ENCODE data around the gene STX10. TPM values are rescaled to one million over a fixed set of nuclear protein-coding genes. Genes with fewer than 3 reads are reported as not detected.
A peak's percentile ranks its signal among the peaks of the same experiment; 100 is the strongest.

Gene STX10
- total RNA-seq (2021) (86.2 and 89.6 TPM in 2 replicates), Bru-seq, nascent RNA (percentile 64 among the genes with signal in this experiment), BruChase-seq, experiment 1, labeled RNA remaining after a 2-hour chase (percentile 72 among the genes with signal in this experiment), BruChase-seq, experiment 2, labeled RNA remaining after a 6-hour chase (percentile 79 among the genes with signal in this experiment)
- long read RNA-seq, transcript STX10-207 (7 exons, 1,241 nt), result minor isoform, 7 of 166 reads
- long read RNA-seq, transcript STX10-204 (8 exons, 1,136 nt), result major isoform, 106 of 166 reads
- long read RNA-seq, partial matches to known transcripts, result 33 of 166 reads
- long read RNA-seq, other reads (novel, unspliced or antisense), result 16 of 166 reads

GRCh38 chr19:13150187-13150930 lies at the start of gene STX10, which contains the start of gene IER2:
Gene STX10, minus strand, starts transcription at chr19:13150375. Its CDS starts 202 bp downstream, at chr19:13150173.
Gene IER2, plus strand, starts transcription at chr19:13150411. Its CDS starts 2,776 bp downstream, at chr19:13153187.
- H3K27me3 ChIP-seq (ENCODE audit: insufficient read depth, low read depth), result no peaks in the 10 kb centered on the region
- H3K4me2 ChIP-seq, result peak within 1 kb of the TSS; percentile 99
- no TSS peak for BruUV-seq (replicated peaks)
- peak; percentile 87 to 91 for DNase-seq
- peak within 1 kb of the TSS; percentile 79 for H2AFZ ChIP-seq
- H3K9me3 ChIP-seq (ENCODE audit: insufficient read depth, low read depth), result no peaks in the 10 kb centered on the region
- POLR2A ChIA-PET (ENCODE audit: unreplicated experiment), result interaction anchor here (0.6 to 0.7 kb wide), 3 partner anchors 20 to 165 kb away, joined by 4 to 14 read pairs (median 7); no protein-coding TSS in a partner anchor
- peaks cover 15% of the 10 kb centered on the region for H3K36me3 ChIP-seq (ENCODE audit: low read depth)
- H3K27ac ChIP-seq, result peak within 1 kb of the TSS; percentile 96
- H3K79me2 ChIP-seq (ENCODE audit: low read depth), result peaks cover 71% of the 10 kb centered on the region
- H3K9me2 ChIP-seq (ENCODE audit: insufficient read depth), result no peaks in the 10 kb centered on the region
- intact Hi-C loops (cut with micrococcal nuclease; ENCODE audit: unreplicated experiment), result loop anchor here (1.0 to 5.0 kb wide), 3 partner anchors 112 to 702 kb away; partner anchors contain the start of gene HOOK2
- H4K20me1 ChIP-seq (ENCODE audit: insufficient read depth), result peaks cover 18% of the 10 kb centered on the region
- CTCF ChIA-PET, result interaction anchor here (0.7 kb wide), 1 partner anchor 15 kb away, joined by 10 read pairs; no protein-coding TSS in a partner anchor
- H3K4me3 ChIP-seq, result peak within 1 kb of the TSS; percentile 83
- peaks cover 28% of the 10 kb centered on the region for H3K4me1 ChIP-seq (replicated peaks; ENCODE audit: insufficient read depth)
- H3F3A ChIP-seq (ENCODE audit: insufficient read depth, low read depth), result peaks cover 40% of the 10 kb centered on the region
- TF ChIP-seq CTCF (conservative IDR thresholded peaks at IDR 0.05) (peak; percentile 66), EZH2 (IDR thresholded peaks at IDR 0.05; ENCODE audit: low read depth) (no peak)

- H3K4me1 ChIP-seq (replicated peaks; ENCODE audit: insufficient read depth), result peaks cover 8% of the 10 kb centered on the region
- CTCF ChIA-PET, result interaction anchor here (0.5 kb wide), 1 partner anchor 22 kb away, joined by 7 read pairs; no protein-coding TSS in a partner anchor
- H3K4me3 ChIP-seq, result no peak overlapping the region
- no peak for DNase-seq
- no peaks in the 10 kb centered on the region for H3K9me3 ChIP-seq (ENCODE audit: insufficient read depth, low read depth)
- no peak overlapping the region for H3K27ac ChIP-seq
- intact Hi-C loops (cut with micrococcal nuclease; ENCODE audit: unreplicated experiment), result loop anchor here (5.0 kb wide), 1 partner anchor 64 kb away; no protein-coding TSS in a partner anchor
- H2AFZ ChIP-seq, result no peak overlapping the region
- H3F3A ChIP-seq (ENCODE audit: insufficient read depth, low read depth), result peaks cover 5% of the 10 kb centered on the region; the same call in 1 of the 2 replicates
- BruUV-seq (replicated peaks), result no TSS peak
- POLR2A ChIA-PET (ENCODE audit: unreplicated experiment), result no interaction called here
- H3K27me3 ChIP-seq (ENCODE audit: insufficient read depth, low read depth), result no peaks in the 10 kb centered on the region
- H3K36me3 ChIP-seq (ENCODE audit: low read depth), result no peaks in the 10 kb centered on the region
- TF ChIP-seq CTCF (conservative IDR thresholded peaks at IDR 0.05) (no peak), EZH2 (IDR thresholded peaks at IDR 0.05; ENCODE audit: low read depth) (no peak)
- no peaks in the 10 kb centered on the region for H3K79me2 ChIP-seq (ENCODE audit: low read depth)
- no peak overlapping the region for H3K4me2 ChIP-seq
- H3K9me2 ChIP-seq (ENCODE audit: insufficient read depth), result no peaks in the 10 kb centered on the region
- no peaks in the 10 kb centered on the region for H4K20me1 ChIP-seq (ENCODE audit: insufficient read depth)
These were observed 48.5 kb upstream of the STX10 start for GRCh38 chr19:13198634-13199033.

GRCh38 chr19:13195678-13196077 lies 45.5 kb upstream of the STX10 start:
- intact Hi-C loops (cut with micrococcal nuclease; ENCODE audit: unreplicated experiment), result loop anchor here (2.0 to 5.0 kb wide), 2 partner anchors 41 to 67 kb away; no protein-coding TSS in a partner anchor

More at GRCh38 chr19:13195678-13196077, 45.5 kb upstream of the STX10 start:
- POLR2A ChIA-PET (ENCODE audit: unreplicated experiment), result no interaction called here
- Histone ChIP-seq H3K9me3 (ENCODE audit: insufficient read depth, low read depth) (no peaks in the 10 kb centered on the region), H3K9me2 (ENCODE audit: insufficient read depth) (no peaks in the 10 kb centered on the region), H3K4me1 (replicated peaks; ENCODE audit: insufficient read depth) (peaks cover 8% of the 10 kb centered on the region), H3K79me2 (ENCODE audit: low read depth) (no peaks in the 10 kb centered on the region), H3K4me3 (no peak overlapping the region), H3K36me3 (ENCODE audit: low read depth) (no peaks in the 10 kb centered on the region), H3K4me2 (no peak overlapping the region), H4K20me1 (ENCODE audit: insufficient read depth) (no peaks in the 10 kb centered on the region), H3K27ac (no peak overlapping the region), H3K27me3 (ENCODE audit: insufficient read depth, low read depth) (no peaks in the 10 kb centered on the region), H2AFZ (no peak overlapping the region), H3F3A (ENCODE audit: insufficient read depth, low read depth) (peaks cover 5% of the 10 kb centered on the region)
- BruUV-seq (replicated peaks), result no TSS peak
- TF ChIP-seq EZH2 (IDR thresholded peaks at IDR 0.05; ENCODE audit: low read depth), result no peak
- peak; percentile 50 for TF ChIP-seq CTCF (conservative IDR thresholded peaks at IDR 0.05)
- DNase-seq, result peak; percentile 29 to 41
- CTCF ChIA-PET, result interaction anchor here (0.6 to 1.5 kb wide), 4 partner anchors 19 to 222 kb away, joined by 4 to 9 read pairs (median 6); no protein-coding TSS in a partner anchor

All from PC-9 (cell line).